Natural killer cell (primary cell): Measurements from ENCODE around the gene PTPN21. TPM values are rescaled to one million over a fixed set of nuclear protein-coding genes. Genes with fewer than 3 reads are reported as not detected.

Source experiments
- ATAC-seq, 3 donors: fragments of 150-1000 bp in 2 of 3; fragments of 200-7000 bp in 1 of 3; cut with Tn5 transposase; 1 replicate in 1 of 3; 2 replicates in 2 of 3; pipeline ENCODE4 v1.10.0; 2021; ENCODE audit warnings: mild to moderate bottlenecking in 2 of 3, moderate library complexity in 2 of 3
- DNase-seq, 2 donors: peaks; one replicate each; pipeline versions ENCODE4 v3.0.0 to v3.0.0-alpha.2; 2013 to 2021; ENCODE audit warnings: mixed read lengths in 1 of 2
- H3K27ac ChIP-seq: one replicate; pipeline ENCODE4 v1.5.1; 2013; ENCODE audit warnings: mild to moderate bottlenecking, low read length
- H3K27me3 ChIP-seq: one replicate; pipeline ENCODE4 v1.6.1; 2013; ENCODE audit warnings: low read length; ENCODE audit not compliant: control insufficient read depth, insufficient read depth
- H3K36me3 ChIP-seq: one replicate; pipeline ENCODE4 v1.6.1; 2013; ENCODE audit warnings: low read length; ENCODE audit not compliant: control insufficient read depth, insufficient read depth
- H3K4me1 ChIP-seq: one replicate; pipeline ENCODE4 v1.6.1; 2013; ENCODE audit warnings: low read length; ENCODE audit not compliant: control insufficient read depth, insufficient read depth
- H3K4me3 ChIP-seq: one replicate; pipeline ENCODE4 v1.5.1; 2013; ENCODE audit warnings: low read length
- H3K9me3 ChIP-seq: one replicate; pipeline ENCODE4 v1.6.1; 2013; ENCODE audit warnings: low read length; ENCODE audit not compliant: control insufficient read depth, insufficient read depth
- H3K27ac Mint-ChIP-seq, 2 donors: one replicate each; pipeline ENCODE4 v1.8.0; 2022; ENCODE audit warnings: mild to moderate bottlenecking in 2 of 2, mixed read lengths in 2 of 2, moderate library complexity in 1 of 2
- H3K27me3 Mint-ChIP-seq, 2 donors: one replicate each; pipeline ENCODE4 v1.8.0; 2022; ENCODE audit warnings: low read depth in 2 of 2, mixed read lengths in 2 of 2
- H3K36me3 Mint-ChIP-seq: one replicate; pipeline ENCODE4 v1.8.0; 2022; ENCODE audit warnings: mixed read lengths
- H3K4me1 Mint-ChIP-seq, 2 donors: one replicate each; pipeline ENCODE4 v1.8.0; 2022; ENCODE audit warnings: mixed read lengths in 2 of 2
- H3K4me3 Mint-ChIP-seq: one replicate; pipeline ENCODE4 v1.8.0; 2022; ENCODE audit warnings: mild to moderate bottlenecking, moderate library complexity, mixed read lengths
- H3K9me3 Mint-ChIP-seq, 2 donors: one replicate each; pipeline ENCODE4 v1.8.0; 2022; ENCODE audit warnings: mixed read lengths in 2 of 2
- whole genome bisulfite sequencing: methylation state at CpG from one replicate; pipeline ENCODE4 v1.1.7; 2013; ENCODE audit warnings: missing lambda C conversion rate; ENCODE audit not compliant: insufficient coverage; 5-methylcytosine and 5-hydroxymethylcytosine counted together
- intact Hi-C: fragments of 100-400 bp; cut with micrococcal nuclease; formaldehyde crosslinking; loops from one replicate; pipeline ENCODE4 v1.14.2; 2022
- total RNA-seq, 4 donors: library from RNA; stranded (reverse); fragments of 120-200 nt in 1 of 4; gene quantifications; one replicate each; pipeline versions ENCODE4 v1.2.3 to v1.2.4, GENCODE V29; 2013 to 2022
- TF ChIP-seq, protein P1 (sequence below): fragments of 200-600 bp; IDR thresholded peaks from one replicate; pipeline ENCODE4 v1.8.0; 2022; ENCODE audit warnings: antibody characterized with exemption

The PTPN21 gene
- total RNA-seq, 3 donors from 2014 or later (not counting 1 experiment from before 2014, with no cell fraction given) = 0.15 TPM; not detected in 2

DNA sequence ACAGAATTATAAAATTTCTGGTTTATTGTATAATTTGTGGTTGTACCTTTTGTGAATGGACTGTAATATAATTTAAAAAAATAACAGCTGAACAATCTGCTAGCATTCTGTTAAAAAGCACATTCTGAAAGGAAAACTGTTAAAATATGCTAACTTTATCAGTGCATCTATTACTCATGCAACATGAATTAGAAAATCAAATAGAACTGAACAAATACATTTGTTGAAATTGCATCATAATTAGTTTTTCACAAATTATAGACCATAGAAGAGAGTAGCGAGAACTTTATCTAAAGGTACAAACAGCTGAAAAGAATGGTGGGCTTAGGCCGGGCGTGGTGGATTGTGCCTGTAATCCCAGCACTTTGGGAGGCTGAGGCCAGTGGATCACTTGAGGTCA lies 33.0 kb downstream of the PTPN21 start:
- TF ChIP-seq, protein P1, sequence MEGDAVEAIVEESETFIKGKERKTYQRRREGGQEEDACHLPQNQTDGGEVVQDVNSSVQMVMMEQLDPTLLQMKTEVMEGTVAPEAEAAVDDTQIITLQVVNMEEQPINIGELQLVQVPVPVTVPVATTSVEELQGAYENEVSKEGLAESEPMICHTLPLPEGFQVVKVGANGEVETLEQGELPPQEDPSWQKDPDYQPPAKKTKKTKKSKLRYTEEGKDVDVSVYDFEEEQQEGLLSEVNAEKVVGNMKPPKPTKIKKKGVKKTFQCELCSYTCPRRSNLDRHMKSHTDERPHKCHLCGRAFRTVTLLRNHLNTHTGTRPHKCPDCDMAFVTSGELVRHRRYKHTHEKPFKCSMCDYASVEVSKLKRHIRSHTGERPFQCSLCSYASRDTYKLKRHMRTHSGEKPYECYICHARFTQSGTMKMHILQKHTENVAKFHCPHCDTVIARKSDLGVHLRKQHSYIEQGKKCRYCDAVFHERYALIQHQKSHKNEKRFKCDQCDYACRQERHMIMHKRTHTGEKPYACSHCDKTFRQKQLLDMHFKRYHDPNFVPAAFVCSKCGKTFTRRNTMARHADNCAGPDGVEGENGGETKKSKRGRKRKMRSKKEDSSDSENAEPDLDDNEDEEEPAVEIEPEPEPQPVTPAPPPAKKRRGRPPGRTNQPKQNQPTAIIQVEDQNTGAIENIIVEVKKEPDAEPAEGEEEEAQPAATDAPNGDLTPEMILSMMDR = no peak
- Histone ChIP-seq H3K9me3 (no peaks in the 10 kb centered on the region), H3K4me1 (no peaks in the 10 kb centered on the region), H3K27ac (no peak overlapping the region), H3K4me3 (no peak overlapping the region), H3K27me3 (no peaks in the 10 kb centered on the region), H3K36me3 (no peaks in the 10 kb centered on the region)
- H3K4me3 Mint-ChIP-seq = no peak overlapping the region
- no peak for ATAC-seq
- no peak overlapping the region for H3K27ac Mint-ChIP-seq
- DNase-seq = no peak
- no peaks in the 10 kb centered on the region for H3K9me3 Mint-ChIP-seq
- intact Hi-C loops = no loop called here
- H3K27me3 Mint-ChIP-seq = peaks cover 11 to 21% of the 10 kb centered on the region in 2 donors
- H3K4me1 Mint-ChIP-seq = peaks cover 4 to 5% of the 10 kb centered on the region in 2 donors
- 57% methylated on average over 3 of the region's 3 CpGs for WGBS
- H3K36me3 Mint-ChIP-seq = no peaks in the 10 kb centered on the region

DNA sequence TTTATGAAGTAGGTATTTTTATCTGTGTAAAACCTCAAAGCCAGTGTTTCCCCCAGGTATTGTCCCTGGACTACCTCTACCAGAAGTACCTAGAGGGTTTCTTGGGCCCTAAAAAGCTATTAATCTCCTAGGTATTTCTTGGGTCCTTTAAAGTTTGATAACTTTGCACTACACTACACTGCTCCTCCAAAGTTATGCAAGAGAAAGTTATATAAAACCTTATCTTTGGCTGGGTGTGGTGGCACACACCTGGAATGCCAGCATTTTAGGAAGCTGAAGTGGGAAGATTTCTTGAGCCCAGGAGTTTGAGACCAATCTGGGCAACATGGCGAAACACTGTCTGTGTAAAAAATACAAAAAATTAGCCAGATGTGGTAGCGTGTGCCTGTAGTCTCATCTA lies 34.9 kb downstream of the PTPN21 start:
- TF ChIP-seq, protein P1 = no peak
- H3K36me3 Mint-ChIP-seq = no peaks in the 10 kb centered on the region
- H3K9me3 Mint-ChIP-seq = no peaks in the 10 kb centered on the region
- no peak overlapping the region for H3K4me3 Mint-ChIP-seq
- Histone ChIP-seq H3K36me3 (no peaks in the 10 kb centered on the region), H3K9me3 (no peaks in the 10 kb centered on the region), H3K27ac (no peak overlapping the region), H3K27me3 (no peaks in the 10 kb centered on the region), H3K4me3 (no peak overlapping the region), H3K4me1 (no peaks in the 10 kb centered on the region)
- 93% methylated on average over 2 of the region's 2 CpGs for WGBS
- peaks cover 6 to 21% of the 10 kb centered on the region in 2 donors for H3K27me3 Mint-ChIP-seq
- no peak for ATAC-seq
- no peak overlapping the region for H3K27ac Mint-ChIP-seq
- DNase-seq = no peak
- intact Hi-C loops = no loop called here
- H3K4me1 Mint-ChIP-seq = peaks cover 7 to 8% of the 10 kb centered on the region in 2 donors

DNA sequence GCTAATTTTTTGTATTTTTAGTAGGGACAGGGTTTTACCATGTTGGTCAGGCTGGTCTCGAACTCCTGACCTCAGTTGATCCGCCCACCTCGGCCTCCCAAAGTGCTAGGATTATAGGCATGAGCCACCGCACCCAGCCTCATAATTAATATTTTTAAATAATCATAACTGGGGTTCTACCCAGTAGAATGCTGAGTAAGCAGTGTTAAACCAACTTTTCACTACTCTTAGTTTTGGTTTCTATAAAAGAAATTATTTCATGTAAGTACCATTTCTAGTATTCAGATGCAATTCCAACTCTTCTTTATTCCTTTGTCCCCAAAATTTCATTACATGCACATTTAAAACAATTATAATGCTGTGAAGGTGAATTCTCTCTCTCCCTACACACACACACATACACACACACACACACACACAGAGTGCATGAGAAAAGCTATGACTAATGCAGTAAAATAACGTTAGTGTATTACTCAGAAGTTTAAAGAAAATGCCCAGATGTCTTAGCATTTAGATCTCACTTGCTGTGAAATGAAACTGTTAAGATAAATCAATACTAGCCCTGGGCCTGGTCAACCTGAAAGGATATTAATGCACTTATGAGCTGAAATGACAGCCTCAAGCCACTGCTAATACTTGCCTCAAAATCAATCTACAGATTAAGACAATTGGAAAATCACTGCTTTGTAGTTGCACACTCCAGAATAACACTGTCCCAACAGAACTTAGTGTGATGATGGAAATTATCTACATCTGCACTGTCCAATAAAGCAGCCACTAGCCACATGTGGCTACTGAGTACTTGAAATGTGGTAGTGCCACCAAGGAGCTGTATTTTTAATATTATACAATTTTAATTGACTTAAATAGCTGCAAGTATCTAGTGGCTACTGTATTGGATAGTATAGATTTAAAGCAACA lies 36.0 kb downstream of the PTPN21 start:
- intact Hi-C loops = no loop called here
- TF ChIP-seq, protein P1 = no peak
- no peaks in the 10 kb centered on the region for H3K9me3 ChIP-seq
- DNase-seq = no peak
- Mint-ChIP-seq H3K4me3 (no peak overlapping the region), H3K9me3 (no peaks in the 10 kb centered on the region), H3K27me3 (peaks cover 12 to 27% of the 10 kb centered on the region in 2 donors), H3K27ac (no peak overlapping the region), H3K36me3 (no peaks in the 10 kb centered on the region), H3K4me1 (peaks cover 7 to 8% of the 10 kb centered on the region in 2 donors)
- no peaks in the 10 kb centered on the region for H3K36me3 ChIP-seq
- H3K4me1 ChIP-seq = no peaks in the 10 kb centered on the region
- H3K4me3 ChIP-seq = no peak overlapping the region
- ATAC-seq = no peak
- no peak overlapping the region for H3K27ac ChIP-seq
- H3K27me3 ChIP-seq = peaks cover under 1% of the 10 kb centered on the region
- 81% methylated on average over 3 of the region's 5 CpGs for WGBS
